Measurements from ENCODE around the gene PEDS1. TPM values are rescaled to one million over a fixed set of nuclear protein-coding genes. Genes with fewer than 3 reads are reported as not detected.

The PEDS1 gene
- total and polyA plus RNA-seq, 3 experiments from 2014 or later, result 20.2 to 26.9 (median 23.6) TPM

GRCh38 chr20:50111829-50112495, 41.6 kb downstream of the PEDS1 start:
- Mint-ChIP-seq H3K4me1 (peaks cover 82 to 91% (median 88%) of the 10 kb centered on the region in 3 donors), H3K9me3 (no peaks in the 10 kb centered on the region), H3K27ac (peak overlapping the region; percentile 92 to 99 (median 98)), H3K4me3 (peak overlapping the region; percentile 95 to 99 (median 99)), H3K27me3 (peaks cover 0 to 4% of the 10 kb centered on the region in 2 donors), H3K36me3 (peaks cover 0 to 31% (median 2%) of the 10 kb centered on the region in 3 donors)
- peak overlapping the region; percentile 83 for H3K4me3 ChIP-seq (ENCODE audit: low read length)
- no peak for DNase-seq
- CTCF ChIA-PET, result interaction anchor here (0.7 to 2.7 kb wide), 5 partner anchors 9 to 133 kb away, joined by 3 to 9 read pairs (median 4); no protein-coding TSS in a partner anchor
- peaks cover 82% of the 10 kb centered on the region for H3K4me1 ChIP-seq (ENCODE audit: insufficient read depth, low read length)
- POLR2A ChIA-PET, result interaction anchor here (0.6 to 1.6 kb wide), 3 partner anchors 19 to 89 kb away, joined by 3 to 6 read pairs (median 3); partner anchors contain the start of gene PEDS1
- no peaks in the 10 kb centered on the region for H3K27me3 ChIP-seq (ENCODE audit: insufficient read depth, low read length, poor library complexity, severe bottlenecking)
- H3K27ac ChIP-seq (ENCODE audit: low read depth, low read length), result peak overlapping the region; percentile 89
- no peaks in the 10 kb centered on the region for H3K9me3 ChIP-seq (ENCODE audit: low read length)
- H3K36me3 ChIP-seq (ENCODE audit: insufficient read depth, low read length), result peaks cover 7% of the 10 kb centered on the region

DNA sequence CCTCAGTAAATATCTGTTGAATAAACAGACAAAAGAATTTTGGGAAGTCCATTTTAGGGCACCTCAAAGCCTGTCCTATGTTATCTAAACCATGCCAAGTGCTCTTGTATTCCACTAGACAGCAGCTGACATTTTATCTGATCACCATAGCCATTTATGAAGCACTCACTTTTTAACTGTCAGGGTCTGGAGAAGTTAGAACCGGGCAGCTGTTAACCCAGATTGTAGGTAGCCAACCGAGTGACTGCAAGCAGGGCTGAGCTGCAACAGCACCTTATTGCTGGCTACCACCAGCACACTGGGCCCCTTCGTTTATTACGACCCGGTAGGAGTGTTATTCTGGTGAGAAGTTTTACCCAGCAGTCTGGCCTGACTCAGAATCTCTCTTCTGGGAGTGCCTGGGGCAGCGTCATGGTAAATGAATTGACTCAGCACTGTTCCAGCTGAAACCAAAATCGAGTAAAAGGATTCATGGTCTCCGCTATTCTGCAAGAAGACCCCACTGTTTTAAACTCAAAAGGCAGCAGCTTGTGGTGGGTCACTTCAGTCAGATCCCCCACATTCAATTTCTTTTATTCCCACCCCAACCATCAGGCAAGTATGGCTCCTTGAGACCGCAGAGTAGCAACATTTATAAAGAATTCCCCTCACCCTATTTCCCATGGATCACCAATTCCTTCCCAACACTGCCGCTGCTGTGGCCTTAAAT, 42.2 kb downstream of the PEDS1 start:
- Mint-ChIP-seq H3K4me3 (peak overlapping the region; percentile 95 to 99 (median 99)), H3K4me1 (peaks cover 88 to 94% (median 93%) of the 10 kb centered on the region in 3 donors), H3K27ac (peak overlapping the region; percentile 92 to 99 (median 98)), H3K27me3 (peaks cover 0 to 4% of the 10 kb centered on the region in 2 donors), H3K36me3 (peaks cover 0 to 34% (median 2%) of the 10 kb centered on the region in 3 donors), H3K9me3 (no peaks in the 10 kb centered on the region)
- Histone ChIP-seq H3K4me3 (ENCODE audit: low read length) (peak overlapping the region; percentile 83), H3K9me3 (ENCODE audit: low read length) (no peaks in the 10 kb centered on the region), H3K27me3 (ENCODE audit: insufficient read depth, low read length, poor library complexity, severe bottlenecking) (no peaks in the 10 kb centered on the region), H3K4me1 (ENCODE audit: insufficient read depth, low read length) (peaks cover 83% of the 10 kb centered on the region), H3K36me3 (ENCODE audit: insufficient read depth, low read length) (peaks cover 7% of the 10 kb centered on the region), H3K27ac (ENCODE audit: low read depth, low read length) (peak overlapping the region; percentile 89)
- POLR2A ChIA-PET, result interaction anchor here (0.8 kb wide), 1 partner anchor 42 kb away, joined by 3 read pairs; the partner anchor contains the start of gene PEDS1
- CTCF ChIA-PET, result interaction anchor here (1.1 to 2.6 kb wide), 5 partner anchors 10 to 40 kb away, joined by 3 to 9 read pairs (median 4); no protein-coding TSS in a partner anchor
- DNase-seq, result no peak

- Histone ChIP-seq H3K27me3 (ENCODE audit: insufficient read depth, low read length, poor library complexity, severe bottlenecking) (no peaks in the 10 kb centered on the region), H3K9me3 (ENCODE audit: low read length) (no peaks in the 10 kb centered on the region), H3K4me1 (ENCODE audit: insufficient read depth, low read length) (peaks cover 83% of the 10 kb centered on the region), H3K27ac (ENCODE audit: low read depth, low read length) (peak overlapping the region; percentile 89), H3K36me3 (ENCODE audit: insufficient read depth, low read length) (peaks cover 7% of the 10 kb centered on the region), H3K4me3 (ENCODE audit: low read length) (peak overlapping the region; percentile 83)
- H3K9me3 Mint-ChIP-seq, result no peaks in the 10 kb centered on the region
- peaks cover 87 to 94% (median 91%) of the 10 kb centered on the region in 3 donors for H3K4me1 Mint-ChIP-seq
- DNase-seq, result peak; percentile 31 to 83 (median 47)
- peak overlapping the region; percentile 92 to 99 (median 98) for H3K27ac Mint-ChIP-seq
- H3K4me3 Mint-ChIP-seq, result peak overlapping the region; percentile 86 to 99 (median 98)
- POLR2A ChIA-PET, result interaction anchor here (0.5 to 1.4 kb wide), 6 partner anchors 14 to 218 kb away, joined by 4 to 6 read pairs (median 4); no protein-coding TSS in a partner anchor
- peaks cover 0 to 39% (median 2%) of the 10 kb centered on the region in 3 donors for H3K36me3 Mint-ChIP-seq
- CTCF ChIA-PET, result interaction anchor here (0.9 to 2.6 kb wide), 9 partner anchors 10 to 60 kb away, joined by 3 to 9 read pairs (median 4); no protein-coding TSS in a partner anchor
- peaks cover 0 to 4% of the 10 kb centered on the region in 2 donors for H3K27me3 Mint-ChIP-seq
Observed at GRCh38 chr20:50110141-50111047, 43.1 kb downstream of the PEDS1 start.

DNA sequence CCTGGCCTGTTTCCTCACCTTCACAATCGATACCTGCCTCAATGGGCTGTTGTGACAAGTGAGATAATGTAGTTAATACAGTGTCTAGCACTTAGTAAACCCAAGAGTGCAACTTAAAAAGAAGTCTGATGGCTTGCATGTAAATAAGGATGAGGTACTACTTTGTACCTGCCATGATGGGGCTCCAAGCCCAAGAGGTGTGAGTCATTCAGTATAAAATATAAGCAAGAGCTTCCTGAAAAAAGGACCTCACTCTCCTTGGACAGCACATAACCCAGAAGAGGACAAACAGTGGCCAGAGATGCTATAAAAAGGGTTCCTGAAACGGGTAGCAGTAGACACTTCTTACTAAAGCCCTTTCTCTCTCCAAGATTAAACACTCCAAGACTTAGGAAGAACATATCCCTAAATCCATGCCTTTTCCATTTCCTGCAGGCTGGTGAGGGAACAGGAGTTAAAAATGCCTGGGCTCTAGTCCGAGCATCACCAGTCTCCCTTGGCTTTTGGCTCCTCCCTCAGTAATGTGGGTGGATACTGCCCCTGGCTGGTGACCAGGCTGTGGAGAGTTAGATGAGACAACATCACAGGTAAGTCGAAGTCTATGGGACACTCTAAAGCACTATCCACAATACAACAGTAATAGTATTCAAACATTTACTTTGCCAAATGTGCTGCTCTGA, 44.8 kb downstream of the PEDS1 start:
- no peak for DNase-seq
- no peaks in the 10 kb centered on the region for H3K9me3 Mint-ChIP-seq
- H3K36me3 Mint-ChIP-seq, result peaks cover 0 to 41% (median 2%) of the 10 kb centered on the region in 3 donors
- Histone ChIP-seq H3K4me3 (ENCODE audit: low read length) (no peak overlapping the region), H3K4me1 (ENCODE audit: insufficient read depth, low read length) (peaks cover 69% of the 10 kb centered on the region), H3K36me3 (ENCODE audit: insufficient read depth, low read length) (peaks cover 7% of the 10 kb centered on the region), H3K27me3 (ENCODE audit: insufficient read depth, low read length, poor library complexity, severe bottlenecking) (no peaks in the 10 kb centered on the region), H3K9me3 (ENCODE audit: low read length) (no peaks in the 10 kb centered on the region), H3K27ac (ENCODE audit: low read depth, low read length) (no peak overlapping the region)
- peaks cover 80 to 87% (median 85%) of the 10 kb centered on the region in 3 donors for H3K4me1 Mint-ChIP-seq
- H3K27me3 Mint-ChIP-seq, result peaks cover 0 to 4% of the 10 kb centered on the region in 2 donors
- CTCF ChIA-PET, result interaction anchor here (0.7 to 2.6 kb wide), 4 partner anchors 9 to 368 kb away, joined by 3 to 9 read pairs (median 4); no protein-coding TSS in a partner anchor
- peak overlapping the region in 6 of 7 donors; percentile 25 to 98 (median 52) for H3K4me3 Mint-ChIP-seq
- H3K27ac Mint-ChIP-seq, result peak overlapping the region; percentile 70 to 99 (median 96)
- POLR2A ChIA-PET, result interaction anchor here (0.7 kb wide), 1 partner anchor 485 kb away, joined by 9 read pairs; no protein-coding TSS in a partner anchor

DNA sequence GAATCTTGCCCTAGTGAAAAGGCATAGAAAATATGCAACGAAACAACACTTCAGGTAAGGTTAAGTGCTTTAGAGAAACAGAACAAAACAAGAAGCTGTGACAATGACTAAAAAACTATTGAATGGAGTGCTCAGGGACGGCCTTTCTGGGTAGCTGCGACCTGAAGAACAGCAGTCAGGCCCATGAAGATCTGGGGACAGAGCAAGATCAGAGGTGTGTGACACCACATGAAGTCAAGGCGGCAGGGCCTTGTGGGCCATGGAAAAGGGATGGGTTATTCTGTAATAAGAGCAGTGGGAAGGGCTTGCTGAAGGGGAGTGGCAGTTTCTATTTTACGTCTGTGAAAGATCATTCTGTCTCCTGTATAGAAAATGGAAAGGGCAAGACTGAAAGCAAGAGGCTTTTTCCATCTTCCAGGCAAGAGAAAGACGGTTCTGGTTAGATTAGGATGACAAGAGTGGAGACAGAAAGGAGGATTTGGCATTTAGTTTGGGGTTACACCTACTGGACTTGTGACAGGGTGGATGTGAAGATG, 45.7 kb downstream of the PEDS1 start:
- Mint-ChIP-seq H3K36me3 (peaks cover 2 to 44% (median 3%) of the 10 kb centered on the region in 3 donors), H3K27ac (peak overlapping the region; percentile 70 to 99 (median 96)), H3K4me1 (peaks cover 78 to 88% (median 83%) of the 10 kb centered on the region in 3 donors), H3K9me3 (no peaks in the 10 kb centered on the region), H3K4me3 (peak overlapping the region in 6 of 7 donors; percentile 15 to 64 (median 28)), H3K27me3 (peaks cover 0 to 4% of the 10 kb centered on the region in 2 donors)
- H3K4me3 ChIP-seq (ENCODE audit: low read length), result no peak overlapping the region
- H3K27ac ChIP-seq (ENCODE audit: low read depth, low read length), result no peak overlapping the region
- no peak for DNase-seq
- H3K4me1 ChIP-seq (ENCODE audit: insufficient read depth, low read length), result peaks cover 64% of the 10 kb centered on the region
- H3K9me3 ChIP-seq (ENCODE audit: low read length), result no peaks in the 10 kb centered on the region
- no peaks in the 10 kb centered on the region for H3K27me3 ChIP-seq (ENCODE audit: insufficient read depth, low read length, poor library complexity, severe bottlenecking)
- peaks cover 7% of the 10 kb centered on the region for H3K36me3 ChIP-seq (ENCODE audit: insufficient read depth, low read length)
- ChIA-PET CTCF (interaction anchor here (1.4 to 2.2 kb wide), 2 partner anchors 13 to 37 kb away, joined by 4 to 9 read pairs; no protein-coding TSS in a partner anchor), POLR2A (no interaction called here)

GRCh38 chr20:50107086-50107660, 46.4 kb downstream of the PEDS1 start:
- ChIA-PET CTCF (interaction anchor here (1.5 to 2.2 kb wide), 2 partner anchors 14 to 23 kb away, joined by 5 to 9 read pairs; no protein-coding TSS in a partner anchor), POLR2A (no interaction called here)
- peaks cover 80 to 90% (median 85%) of the 10 kb centered on the region in 3 donors for H3K4me1 Mint-ChIP-seq
- peaks cover 0 to 4% of the 10 kb centered on the region in 2 donors for H3K27me3 Mint-ChIP-seq
- H3K4me3 ChIP-seq (ENCODE audit: low read length), result no peak overlapping the region
- H3K4me1 ChIP-seq (ENCODE audit: insufficient read depth, low read length), result peaks cover 62% of the 10 kb centered on the region
- no peak for DNase-seq
- no peaks in the 10 kb centered on the region for H3K27me3 ChIP-seq (ENCODE audit: insufficient read depth, low read length, poor library complexity, severe bottlenecking)
- H3K9me3 Mint-ChIP-seq, result no peaks in the 10 kb centered on the region
- H3K27ac ChIP-seq (ENCODE audit: low read depth, low read length), result no peak overlapping the region
- H3K36me3 Mint-ChIP-seq, result peaks cover 2 to 44% (median 3%) of the 10 kb centered on the region in 3 donors
- peak overlapping the region in 2 of 7 donors; percentile 8 to 23 for H3K4me3 Mint-ChIP-seq
- peak overlapping the region; percentile 45 to 99 (median 86) for H3K27ac Mint-ChIP-seq
- no peaks in the 10 kb centered on the region for H3K9me3 ChIP-seq (ENCODE audit: low read length)
- H3K36me3 ChIP-seq (ENCODE audit: insufficient read depth, low read length), result peaks cover 7% of the 10 kb centered on the region

Measured in CD8-positive, alpha-beta memory T cell (primary cell).